Neural cell (in vitro differentiated cells): Measurements from ENCODE around the gene RRBP1. TPM values are rescaled to one million over a fixed set of nuclear protein-coding genes. Genes with fewer than 3 reads are reported as not detected.

Experiments
- H2AFZ ChIP-seq: fragments of 200-600, 300-800 bp; sonication (generic), shearing (Covaris generic); 2 replicates; pipeline ENCODE4 v1.6.0; 2014; ENCODE audit warnings: low read depth, mild to moderate bottlenecking, antibody characterized with exemption, low read length, moderate library complexity
- H3F3A ChIP-seq: fragments of 200-600 bp; shearing (Covaris generic); 2 replicates; pipeline ENCODE4 v1.6.1; 2016; ENCODE audit warnings: mild to moderate bottlenecking, moderate library complexity, mixed read lengths, antibody characterized with exemption, low read length; ENCODE audit not compliant: insufficient read depth, poor library complexity, severe bottlenecking
- H3K27ac ChIP-seq: fragments of 200-600, 300-800 bp; sonication (generic), shearing (Covaris generic); 2 replicates; pipeline ENCODE4 v1.5.1; 2014; ENCODE audit warnings: mild to moderate bottlenecking, low read length, moderate library complexity
- H3K27me3 ChIP-seq: fragments of 300-800, 200-600 bp; sonication (generic), shearing (Covaris generic); 2 replicates; pipeline ENCODE4 v1.6.0; 2014; ENCODE audit warnings: mild to moderate bottlenecking, low read depth, low read length, moderate library complexity; ENCODE audit not compliant: insufficient read depth
- H3K36me3 ChIP-seq: fragments of 300-800, 200-600 bp; sonication (generic), shearing (Covaris generic); 2 replicates; pipeline ENCODE4 v1.5.1; 2014; ENCODE audit warnings: mild to moderate bottlenecking, antibody characterized with exemption, low read length, moderate library complexity; ENCODE audit not compliant: insufficient read depth
- H3K4me2 ChIP-seq: fragments of 300-800, 200-600 bp; sonication (generic), shearing (Covaris generic); 2 replicates; pipeline ENCODE4 v1.6.0; 2014; ENCODE audit warnings: mild to moderate bottlenecking, low read length
- H3K4me3 ChIP-seq: fragments of 300-800, 200-600 bp; sonication (generic), shearing (Covaris generic); 2 replicates; pipeline ENCODE4 v1.5.1; 2014; ENCODE audit warnings: mild to moderate bottlenecking, low read length, moderate library complexity
- H3K79me2 ChIP-seq: fragments of 200-600 bp; shearing (Covaris generic); replicated peaks from 2 replicates; pipeline ENCODE4 v1.6.0; 2014; ENCODE audit warnings: mild to moderate bottlenecking, low read length, moderate library complexity; ENCODE audit not compliant: insufficient read depth
- H3K9ac ChIP-seq: fragments of 300-800, 200-600 bp; sonication (generic), shearing (Covaris generic); 2 replicates; pipeline ENCODE4 v1.6.1; 2016; ENCODE audit warnings: mild to moderate bottlenecking, low read length, mixed read lengths
- H3K9me2 ChIP-seq: fragments of 200-600 bp; shearing (Covaris generic); 2 replicates; pipeline ENCODE4 v1.6.1; 2016; ENCODE audit warnings: mild to moderate bottlenecking, low read length, mixed read lengths; ENCODE audit not compliant: insufficient read depth
- H3K9me3 ChIP-seq: fragments of 200-600, 300-800 bp; sonication (generic), shearing (Covaris generic); 2 replicates; pipeline ENCODE4 v1.6.1; 2016; ENCODE audit warnings: mild to moderate bottlenecking, mixed run types, low read length, moderate library complexity, mixed read lengths
- H4K20me1 ChIP-seq: fragments of 200-600 bp; shearing (Covaris generic); 2 replicates; pipeline ENCODE4 v1.6.1; 2016; ENCODE audit warnings: mild to moderate bottlenecking, mixed run types; ENCODE audit not compliant: insufficient read depth
- CTCF ChIP-seq: fragments of 450-650 bp; IDR thresholded peaks from 2 replicates; pipeline ENCODE4 v1.5.1; 2014; ENCODE audit warnings: antibody characterized with exemption, mild to moderate bottlenecking, moderate library complexity; ENCODE audit not compliant: poor library complexity, severe bottlenecking
- EP300 ChIP-seq: fragments of 450-650 bp; conservative IDR thresholded peaks from 2 replicates; pipeline ENCODE4 v1.6.1; 2014; ENCODE audit warnings: antibody characterized with exemption, mild to moderate bottlenecking, moderate library complexity; ENCODE audit not compliant: poor library complexity, severe bottlenecking
- EZH2 ChIP-seq: fragments of 200-600, 300-800 bp; shearing (Covaris generic), sonication (generic); IDR thresholded peaks from 2 replicates; pipeline ENCODE4 v1.6.1; 2014; ENCODE audit warnings: antibody characterized with exemption, low read length, borderline replicate concordance, mild to moderate bottlenecking; ENCODE audit not compliant: insufficient read depth, poor library complexity, severe bottlenecking
- MXI1 ChIP-seq: fragments of 450-650 bp; conservative IDR thresholded peaks from 2 replicates; pipeline ENCODE4 v1.6.1; 2014; ENCODE audit warnings: antibody characterized with exemption, mild to moderate bottlenecking; ENCODE audit not compliant: poor library complexity, severe bottlenecking
- POLR2AphosphoS5 ChIP-seq: IDR thresholded peaks from 2 replicates; pipeline ENCODE4 v1.6.1; 2012
- RAD21 ChIP-seq: fragments of 450-650 bp; conservative IDR thresholded peaks from 2 replicates; pipeline ENCODE4 v1.6.1; 2014; ENCODE audit warnings: antibody characterized with exemption, mild to moderate bottlenecking, moderate library complexity
- REST ChIP-seq: IDR thresholded peaks from 2 replicates; pipeline ENCODE4 v1.6.1; 2012; ENCODE audit warnings: borderline replicate concordance
- SMC3 ChIP-seq: fragments of 450-650 bp; conservative IDR thresholded peaks from 2 replicates; pipeline ENCODE4 v1.6.1; 2014; ENCODE audit warnings: antibody characterized with exemption, mild to moderate bottlenecking, moderate library complexity; ENCODE audit not compliant: poor library complexity
- TAF1 ChIP-seq: IDR thresholded peaks from 2 replicates; pipeline ENCODE4 v1.6.1; 2012; ENCODE audit warnings: low read depth
- polyA plus RNA-seq: library from polyadenylated mRNA; depleted of rRNA; stranded (reverse); fragments of >200 nt; gene quantifications from 2 replicates; pipeline ENCODE4 v1.2.3, GENCODE V29; 2014

RRBP1 gene
- polyA plus RNA-seq, 1 donor from 2014 or later, result 2.2 TPM

GRCh38 chr20:17621229-17621968, 60.6 kb downstream of the RRBP1 start:
- no peaks in the 10 kb centered on the region for H3K9me2 ChIP-seq
- no peak overlapping the region for H3K27ac ChIP-seq
- no peak overlapping the region for H3K4me3 ChIP-seq
- no peaks in the 10 kb centered on the region for H3K79me2 ChIP-seq
- H2AFZ ChIP-seq, result no peak overlapping the region
- H3K4me2 ChIP-seq, result no peak overlapping the region
- no peak for TF ChIP-seq MXI1
- H3K9me3 ChIP-seq, result no peaks in the 10 kb centered on the region
- H3K27me3 ChIP-seq, result no peaks in the 10 kb centered on the region
- H3K9ac ChIP-seq, result no peak overlapping the region
- no peaks in the 10 kb centered on the region for H3F3A ChIP-seq
- H4K20me1 ChIP-seq, result no peaks in the 10 kb centered on the region
- no peaks in the 10 kb centered on the region for H3K36me3 ChIP-seq

DNA sequence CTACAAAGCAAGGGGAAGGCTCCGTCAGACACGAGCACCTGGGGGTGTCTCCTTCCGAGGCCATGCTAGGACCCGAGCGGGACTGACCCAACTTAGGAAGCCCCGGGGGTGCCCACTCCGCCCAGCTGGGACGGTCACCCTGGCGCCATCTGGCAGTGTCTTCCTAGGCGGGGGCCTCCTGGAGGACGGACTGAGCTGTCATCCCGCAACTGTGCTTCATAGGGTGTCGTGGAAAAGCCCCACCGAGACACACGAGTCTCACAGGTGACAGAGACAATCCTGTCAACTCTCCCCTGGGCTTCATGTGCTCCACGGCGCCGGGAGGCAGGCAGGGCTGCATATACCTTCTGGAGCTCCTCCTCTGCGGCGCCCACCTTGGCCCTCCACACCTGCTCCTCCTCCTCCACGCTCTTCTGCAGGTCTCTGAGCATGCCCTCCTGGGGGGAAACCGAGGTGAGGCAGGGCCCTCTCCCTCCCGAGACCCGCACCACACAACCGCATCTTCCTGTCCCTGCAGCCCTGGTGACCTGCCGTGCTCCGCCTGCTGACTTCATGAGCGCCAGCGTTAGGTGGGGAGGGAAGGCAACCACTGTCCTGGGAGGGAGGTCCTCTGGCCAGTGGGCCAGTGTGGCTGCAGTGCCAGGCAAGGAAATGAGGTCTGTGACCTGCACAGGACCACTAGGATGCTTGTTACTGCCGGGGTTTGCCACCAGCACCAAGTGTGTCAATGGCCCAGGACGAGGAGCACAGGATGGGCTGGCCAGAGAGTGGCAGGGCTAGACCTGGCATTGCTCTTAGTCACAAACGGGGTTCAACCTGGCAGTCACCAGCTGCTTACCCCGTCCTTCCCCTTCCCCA, 61.4 kb downstream of the RRBP1 start:
- TF ChIP-seq EP300 (no peak), EZH2 (no peak), RAD21 (no peak), SMC3 (no peak), CTCF (no peak), MXI1 (no peak), REST (no peak), POLR2AphosphoS5 (no peak), TAF1 (no peak)
- H4K20me1 ChIP-seq, result no peaks in the 10 kb centered on the region
- H3K79me2 ChIP-seq, result no peaks in the 10 kb centered on the region
- H3K9ac ChIP-seq, result no peak overlapping the region
- no peak overlapping the region for H3K4me3 ChIP-seq
- no peaks in the 10 kb centered on the region for H3F3A ChIP-seq
- H2AFZ ChIP-seq, result no peak overlapping the region
- no peaks in the 10 kb centered on the region for H3K9me3 ChIP-seq
- H3K9me2 ChIP-seq, result no peaks in the 10 kb centered on the region
- no peaks in the 10 kb centered on the region for H3K36me3 ChIP-seq
- H3K27ac ChIP-seq, result no peak overlapping the region
- no peaks in the 10 kb centered on the region for H3K27me3 ChIP-seq
- no peak overlapping the region for H3K4me2 ChIP-seq
